CD4-positive, alpha-beta T cell treated with Interleukin-4 for 4 hours (primary cell): ENCODE results near the gene SORCS1.

ENCODE experiments used
- DNase-seq: peaks from one replicate; pipeline ENCODE4 v3.0.0-alpha.2; 2020

Gene SORCS1

DNA sequence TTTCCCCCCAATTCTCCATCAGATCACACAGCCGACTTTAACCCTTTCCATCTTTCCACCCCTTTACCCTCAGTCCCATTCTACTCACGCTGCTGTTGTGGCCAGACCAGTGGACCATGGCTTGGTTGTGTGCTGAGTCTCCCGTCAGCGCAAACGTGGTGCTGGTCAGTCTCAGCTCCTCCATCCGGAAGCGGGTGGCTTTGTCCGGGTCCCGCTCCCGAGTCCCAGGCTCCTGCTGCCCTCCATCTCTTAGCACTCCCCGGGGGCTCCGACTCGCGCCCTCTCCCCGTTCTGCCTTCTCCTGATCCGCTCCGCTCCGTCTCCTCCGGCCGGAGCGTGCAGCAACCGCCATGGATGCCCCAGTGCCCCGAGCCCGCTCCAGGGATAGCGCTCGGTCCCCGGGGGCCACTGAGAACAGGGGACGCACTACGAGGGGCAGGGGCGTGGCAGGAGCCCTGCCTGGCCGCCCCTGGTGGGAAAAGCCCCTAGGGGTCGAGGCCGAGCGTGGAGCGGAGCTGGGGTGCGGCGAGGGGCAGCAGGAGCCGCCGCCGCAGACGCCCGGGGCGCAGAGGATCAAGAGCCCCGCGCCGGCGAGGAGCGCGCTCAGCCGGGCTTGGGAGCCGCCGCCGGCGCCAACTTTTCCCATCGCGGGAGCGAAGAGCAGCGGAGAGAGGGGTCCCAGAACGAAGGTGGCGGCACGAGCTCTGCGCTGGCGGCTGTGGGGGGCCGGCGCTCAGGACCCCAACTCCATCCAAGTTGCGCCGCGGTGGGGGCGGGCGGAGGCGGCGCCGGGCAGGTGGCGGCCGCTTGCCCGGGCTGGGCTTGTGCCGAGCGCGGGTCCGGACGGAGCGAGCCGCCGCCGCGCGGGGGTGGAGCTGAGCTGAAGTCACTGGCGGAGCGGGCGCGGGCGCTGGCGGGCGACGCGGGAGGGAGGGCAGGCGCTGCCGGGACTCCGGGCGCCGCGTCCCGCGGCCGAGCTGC lies at the start of gene SORCS1:
SORCS1 (minus strand) TSS at position 826 of the 981 bp plus-strand sequence.
- DNase-seq: no peak

DNA sequence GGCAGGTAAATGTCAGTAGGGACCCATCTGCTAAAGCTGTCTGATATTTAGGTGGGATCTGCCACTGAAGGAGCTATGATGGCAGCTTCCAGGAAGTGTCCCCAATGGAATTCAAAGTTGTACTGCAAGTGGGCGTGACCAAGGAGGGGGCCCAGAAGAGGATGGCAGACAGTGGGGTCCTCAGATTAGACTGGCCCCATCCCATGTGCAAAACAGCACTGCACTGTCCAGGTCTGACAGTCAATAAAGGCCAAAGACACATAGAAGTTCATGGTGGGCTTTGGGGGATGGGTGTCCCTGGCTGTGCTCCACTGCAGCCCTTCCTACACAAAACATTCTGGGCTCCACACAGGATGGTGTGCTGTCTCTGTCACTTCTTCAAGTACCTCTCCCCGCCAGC lies 49.8 kb upstream of the SORCS1 start:
- no peak for DNase-seq

DNA sequence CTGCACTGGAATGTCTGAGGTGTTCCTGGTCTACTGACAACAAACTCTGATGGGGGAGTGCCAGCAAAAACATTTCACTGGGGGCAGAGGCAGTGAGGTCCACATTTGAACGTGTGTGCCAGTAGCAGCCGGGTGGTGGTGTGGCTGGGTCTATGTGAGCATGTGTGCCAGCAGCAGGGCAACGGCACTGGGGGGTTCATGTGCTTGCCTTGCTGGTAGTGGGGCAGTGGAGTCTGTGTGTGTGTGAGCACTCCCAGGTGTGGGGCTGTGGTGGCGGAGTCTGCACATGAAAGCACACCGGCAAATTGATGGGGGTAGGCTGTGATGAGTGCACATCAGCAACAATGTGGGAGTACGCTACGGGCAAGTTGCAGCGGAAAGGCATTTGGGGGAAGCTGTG lies 49.4 kb upstream of the SORCS1 start:
- DNase-seq: no peak

DNA sequence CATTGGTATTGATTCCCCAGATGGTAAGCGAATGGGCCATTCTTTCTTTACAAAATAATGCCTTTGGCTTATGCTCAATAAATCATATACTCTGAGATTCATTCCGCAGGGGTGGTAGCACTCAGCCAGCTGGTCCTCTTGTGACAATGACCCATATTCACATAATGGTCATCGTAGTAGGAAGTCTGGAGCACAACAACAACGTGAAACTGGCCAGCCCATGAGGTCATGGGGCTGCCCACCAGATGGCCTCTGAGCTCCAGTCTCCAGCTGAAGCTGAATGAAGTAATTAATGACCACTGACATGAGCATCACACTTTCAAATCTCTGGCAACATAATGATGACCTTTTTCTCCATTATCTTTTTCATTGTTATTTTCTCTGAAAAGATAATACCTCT lies 42.3 kb upstream of the SORCS1 start:
- DNase-seq: no peak

DNA sequence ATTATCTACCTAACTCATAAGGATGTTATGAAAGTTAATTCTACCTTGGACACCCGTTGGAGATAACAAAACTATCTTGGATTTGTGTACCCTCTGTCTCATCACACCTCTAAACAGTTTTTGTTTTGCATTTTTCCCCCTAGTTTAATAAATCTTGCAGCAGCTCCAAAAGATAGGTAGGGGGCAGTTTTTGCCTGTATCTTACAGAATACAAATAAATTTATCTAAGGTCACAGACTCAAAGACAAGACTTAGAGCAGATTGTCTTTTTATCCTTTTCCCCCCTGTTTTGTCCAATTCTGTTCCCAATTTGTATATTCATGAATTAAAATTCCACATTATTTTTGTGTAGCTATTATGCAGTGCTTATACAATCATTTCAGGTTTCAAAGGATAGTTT lies 5.0 kb upstream of the SORCS1 start:
- no peak for DNase-seq

DNA sequence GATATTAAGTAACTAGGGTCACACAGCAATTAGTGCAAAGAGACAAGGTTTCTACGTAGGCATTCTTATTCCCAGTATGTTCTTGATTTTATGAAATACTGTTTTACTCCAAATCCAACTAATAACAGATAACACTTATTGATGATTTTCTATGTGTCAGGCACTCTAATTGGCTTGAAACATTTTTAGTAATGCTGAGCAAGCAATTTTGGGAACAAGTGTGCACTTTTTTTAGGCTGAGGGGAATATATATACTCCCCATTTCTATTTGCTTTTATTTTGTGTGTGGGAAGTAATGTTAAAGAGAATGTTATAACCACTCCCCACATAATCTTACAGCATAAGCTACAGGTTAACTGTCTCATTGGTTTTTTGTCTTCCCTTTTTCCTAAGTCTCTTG lies 4.2 kb upstream of the SORCS1 start:
- DNase-seq: no peak

DNA sequence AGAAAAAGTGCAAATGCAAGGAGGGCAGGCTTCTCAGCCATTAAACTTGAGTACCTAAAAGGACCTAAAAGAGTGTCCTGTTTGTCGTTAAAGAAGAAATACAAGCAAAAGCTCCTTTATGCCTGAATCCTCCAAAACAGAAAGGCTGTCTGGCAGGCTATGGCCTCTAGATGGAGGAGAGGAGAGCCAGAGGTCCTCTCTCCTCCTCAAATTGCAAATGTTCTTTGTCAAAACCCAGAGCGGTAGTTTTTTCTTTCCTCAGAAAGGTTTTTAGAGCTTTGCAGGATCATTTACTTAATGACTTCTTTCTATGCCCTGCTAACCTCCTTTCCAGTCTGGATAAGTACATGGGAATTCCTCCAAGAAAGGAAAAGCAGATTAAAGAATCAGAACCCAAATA lies 1.9 kb upstream of the SORCS1 start:
- no peak for DNase-seq

DNA sequence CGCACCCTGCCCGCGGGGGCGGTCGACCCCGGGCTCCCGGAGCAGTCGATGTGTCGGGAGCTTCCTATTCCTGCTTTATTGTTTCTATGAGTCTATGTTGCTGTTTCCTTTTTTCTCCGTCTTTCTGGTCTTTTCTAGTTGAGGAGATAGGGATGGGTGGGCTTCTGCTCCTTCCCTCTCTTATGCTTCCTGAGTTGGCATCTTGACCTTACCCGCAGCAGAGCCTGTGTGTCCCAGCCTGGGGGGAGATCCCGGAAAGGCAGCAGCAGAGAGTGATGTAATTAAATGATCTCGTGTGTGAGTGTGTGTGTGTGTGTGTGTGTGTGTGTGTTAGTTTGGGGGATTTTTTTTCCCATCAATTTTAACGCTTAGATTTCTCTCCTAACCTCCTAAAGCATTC lies 486 bp upstream of the SORCS1 start:
- DNase-seq: no peak

DNA sequence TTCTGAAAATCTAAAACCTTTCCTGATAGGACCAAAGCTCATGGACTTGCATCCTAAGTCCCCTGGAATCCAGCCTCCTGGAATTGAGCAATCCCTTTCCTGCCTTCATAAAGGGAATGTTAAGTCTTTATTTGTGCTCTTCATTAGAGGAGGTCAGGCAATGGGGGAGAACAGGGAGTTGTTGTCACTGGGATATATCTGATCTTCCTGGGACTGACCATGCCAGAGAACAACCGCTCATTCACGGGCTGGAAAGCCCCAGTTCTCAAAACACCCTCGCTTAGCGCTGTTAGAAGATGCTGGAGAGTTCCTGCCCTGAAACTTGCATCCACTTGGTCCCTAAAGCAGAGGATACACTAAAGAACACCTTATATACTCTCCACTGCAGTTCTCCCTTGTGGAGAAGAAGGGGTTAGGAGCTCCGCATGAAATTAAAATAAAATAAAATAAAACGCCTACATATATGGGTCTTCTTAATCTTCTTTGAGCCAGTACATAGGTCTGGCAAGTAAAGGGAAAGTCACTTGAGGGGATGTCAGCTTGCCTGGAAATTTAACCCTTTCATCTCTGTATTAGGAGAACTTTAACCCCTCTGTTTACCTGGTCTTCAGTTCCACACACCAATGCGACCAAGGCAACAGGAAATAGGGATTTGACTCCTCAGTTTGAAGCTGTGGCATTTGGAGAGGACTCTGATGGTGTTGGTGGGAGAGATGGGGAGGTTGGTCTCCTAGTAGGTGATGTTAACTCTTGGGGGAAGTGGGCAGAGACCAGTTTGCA lies 1.2 kb downstream of the SORCS1 start:
- no peak for DNase-seq

DNA sequence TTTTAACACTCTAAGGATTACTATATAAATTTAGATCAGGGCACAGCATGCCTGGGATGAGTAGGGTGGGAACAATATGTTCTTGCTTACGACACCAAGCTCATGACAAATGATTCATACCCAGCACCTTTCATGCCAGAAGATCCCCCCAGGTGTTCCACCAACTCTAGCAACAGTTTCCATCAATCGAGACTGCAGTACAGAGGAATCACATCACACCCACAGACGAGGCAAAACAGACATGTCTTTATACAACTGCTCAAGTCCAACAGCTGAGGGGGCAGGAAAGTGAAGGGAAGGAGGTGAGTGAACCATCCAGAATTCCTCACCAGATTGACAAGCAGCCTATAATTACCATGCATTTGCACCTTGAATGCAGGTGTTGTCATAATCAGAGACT lies 3.6 kb downstream of the SORCS1 start:
- no peak for DNase-seq

DNA sequence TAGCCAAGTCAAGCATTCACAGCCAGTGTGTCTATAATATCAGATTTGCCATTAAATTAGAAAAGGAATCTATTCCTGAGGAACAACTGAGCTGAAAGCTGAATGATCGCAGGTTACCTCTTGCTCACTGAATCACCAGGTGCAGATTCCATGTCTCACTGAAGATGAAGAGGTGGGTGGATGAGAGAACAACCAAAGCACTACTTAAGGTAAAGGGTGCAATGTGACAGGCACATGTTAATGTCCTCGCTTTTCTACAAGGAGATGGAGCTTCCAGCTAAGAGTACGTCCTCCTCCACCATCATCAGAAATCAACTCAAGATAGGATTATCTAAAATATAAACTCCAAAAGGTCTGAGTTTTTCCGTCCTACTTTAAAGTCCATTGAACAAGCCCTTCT lies 4.6 kb downstream of the SORCS1 start:
- no peak for DNase-seq

DNA sequence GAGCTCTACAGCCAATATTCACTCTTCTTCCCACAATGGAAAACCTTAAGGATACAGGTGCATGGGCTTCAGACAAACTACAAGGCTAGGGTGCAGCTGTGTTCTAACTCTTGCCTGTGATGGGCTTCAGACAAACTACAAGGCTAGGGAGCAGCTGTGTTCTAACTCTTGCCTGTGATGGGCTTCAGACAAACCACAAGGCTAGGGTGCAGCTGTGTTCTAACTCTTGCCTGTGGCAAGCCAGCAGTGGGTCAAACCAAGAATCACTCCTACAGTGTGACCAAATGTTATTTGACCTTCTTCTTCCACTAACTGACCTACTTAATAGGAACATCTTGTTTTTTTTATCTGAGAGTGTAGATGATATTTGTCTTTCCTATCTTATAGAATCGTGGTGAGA lies 7.4 kb downstream of the SORCS1 start:
- no peak for DNase-seq

DNA sequence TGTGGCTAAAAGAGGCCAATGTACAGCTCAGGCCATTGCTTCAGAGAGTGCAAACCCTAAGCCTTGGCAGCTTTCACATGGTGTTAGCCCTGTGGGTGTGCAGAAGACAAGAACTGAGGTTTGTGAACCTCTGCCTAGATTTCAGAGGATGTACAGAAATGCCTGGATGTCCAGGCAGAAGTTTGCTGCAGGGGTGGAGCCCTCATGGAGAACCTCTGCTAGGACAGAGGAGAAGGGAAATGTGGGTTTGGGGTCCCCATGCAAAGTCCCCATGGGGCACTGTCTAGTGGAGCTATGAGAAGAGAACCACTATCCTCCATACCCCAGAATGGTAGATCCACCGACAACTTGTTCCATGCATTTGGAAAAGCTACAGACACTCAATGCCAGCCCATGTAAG lies 12.4 kb downstream of the SORCS1 start:
- no peak for DNase-seq

DNA sequence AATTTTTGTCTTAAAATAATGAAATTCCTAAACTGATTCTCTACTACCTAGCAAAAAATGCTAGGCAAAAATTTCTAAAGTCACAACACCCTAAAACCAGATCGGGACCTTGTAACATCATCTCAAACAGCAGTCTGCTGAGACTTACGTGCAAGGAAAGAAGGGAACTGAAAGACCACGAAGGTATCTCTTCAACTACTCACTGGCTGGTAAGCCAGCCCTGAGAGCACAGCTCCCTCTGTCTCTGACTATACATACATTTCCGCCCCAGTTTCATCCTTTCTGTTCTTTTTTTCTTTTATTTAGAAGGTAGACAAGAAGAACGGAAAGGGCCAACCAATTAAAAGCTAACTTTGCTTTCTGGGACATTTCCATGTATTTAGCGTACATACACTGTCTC lies 15.6 kb downstream of the SORCS1 start:
- DNase-seq: no peak

DNA sequence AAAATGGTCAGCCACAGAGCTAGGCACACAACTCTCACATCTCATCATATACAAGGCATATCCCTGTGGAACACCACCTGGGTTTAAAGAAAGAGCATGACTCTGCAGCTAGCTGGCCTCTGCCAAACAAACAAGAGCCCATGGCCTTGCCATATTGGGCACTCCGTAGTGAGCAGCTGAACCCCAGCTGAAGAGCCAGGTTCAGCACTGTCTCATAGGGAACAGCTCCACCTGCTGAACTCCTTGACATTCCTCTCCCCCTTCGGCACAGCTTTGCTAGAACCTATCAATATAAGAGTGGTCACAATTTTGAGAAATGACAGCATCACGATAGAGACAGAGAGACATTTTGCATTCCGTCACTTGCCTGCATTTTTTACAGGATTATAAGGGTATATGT lies 20.0 kb downstream of the SORCS1 start:
- no peak for DNase-seq

DNA sequence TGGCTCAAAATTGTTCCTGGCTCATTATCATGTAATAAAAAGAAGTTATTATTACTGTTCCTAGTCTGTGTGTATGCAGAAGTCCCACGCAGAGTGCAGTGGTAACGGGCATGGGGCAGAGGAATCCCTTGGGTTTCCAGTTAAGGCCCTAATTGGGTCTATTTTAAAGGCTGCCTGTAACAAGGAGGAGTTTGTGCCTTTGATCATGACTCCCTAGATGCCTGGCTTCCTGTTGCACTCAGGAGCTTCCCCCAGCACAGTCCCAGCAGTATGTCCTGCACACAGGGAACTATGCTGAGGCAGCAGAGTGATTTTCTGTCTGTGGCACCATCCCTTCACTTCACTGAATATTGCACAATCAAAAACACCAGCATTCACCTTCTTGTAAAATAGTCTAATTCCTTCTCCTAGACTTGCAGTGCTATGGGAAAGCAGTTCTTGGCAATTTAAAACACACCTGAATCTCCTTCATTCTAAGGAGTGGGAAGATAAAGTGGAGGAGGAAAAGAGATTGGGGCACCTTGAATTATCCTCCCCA lies 22.9 kb downstream of the SORCS1 start:
- DNase-seq: no peak

DNA sequence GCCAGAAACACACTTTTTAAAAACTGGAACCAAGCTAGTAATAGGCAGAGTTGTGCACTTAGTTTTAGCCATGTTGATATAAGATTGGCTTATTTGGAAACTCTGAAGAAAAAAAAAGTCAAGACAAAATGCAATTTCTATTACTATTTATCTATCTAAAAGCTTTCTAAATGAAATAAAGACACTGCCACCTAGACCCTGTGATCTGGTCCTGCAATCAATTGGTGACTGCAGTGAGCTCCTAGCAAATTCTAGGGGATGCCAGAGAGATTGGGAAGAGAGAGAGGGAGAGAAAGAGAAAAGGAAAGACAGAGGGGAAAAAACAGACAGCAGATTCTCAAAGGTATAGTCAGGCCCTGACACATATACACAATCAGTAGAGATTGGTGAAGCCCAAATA lies 25.3 kb downstream of the SORCS1 start:
- no peak for DNase-seq

DNA sequence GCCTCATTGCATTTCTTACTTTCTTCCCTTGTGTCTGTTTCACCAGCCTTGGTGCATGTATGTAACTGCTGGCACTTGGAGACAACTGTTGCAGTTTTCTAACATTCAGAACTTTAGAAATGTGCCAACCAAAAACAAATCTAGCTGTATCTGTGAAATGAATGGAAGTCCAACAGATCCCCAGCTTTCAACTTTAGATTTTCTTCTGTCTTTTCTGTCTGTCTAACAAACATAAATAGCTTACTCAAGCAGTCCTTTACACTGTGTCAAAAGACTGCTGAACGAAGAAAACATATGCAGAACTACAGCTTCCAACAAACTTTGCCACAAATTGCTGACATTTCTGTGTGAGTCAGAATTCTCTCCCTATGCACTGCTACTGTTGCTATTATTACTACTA lies 30.9 kb downstream of the SORCS1 start:
- no peak for DNase-seq

DNA sequence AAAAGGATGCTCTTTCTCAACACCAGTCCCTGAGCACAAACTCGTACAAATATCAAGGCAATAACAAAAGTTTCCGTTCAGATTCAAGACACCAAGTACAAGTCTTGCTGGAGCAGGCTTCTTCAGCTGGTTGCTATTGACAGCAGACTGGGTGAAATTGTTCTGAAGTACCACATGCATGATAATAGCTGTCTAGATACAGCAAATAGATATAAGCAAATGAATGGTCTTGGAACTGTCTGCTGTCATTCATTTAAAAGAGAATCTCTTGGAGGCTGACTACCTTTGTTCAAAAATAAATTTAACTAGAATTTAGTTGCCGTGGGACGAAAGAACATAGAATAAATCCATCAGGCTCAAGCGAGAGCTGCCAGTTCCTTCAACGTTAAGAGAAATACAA lies 35.5 kb downstream of the SORCS1 start:
- DNase-seq: no peak

DNA sequence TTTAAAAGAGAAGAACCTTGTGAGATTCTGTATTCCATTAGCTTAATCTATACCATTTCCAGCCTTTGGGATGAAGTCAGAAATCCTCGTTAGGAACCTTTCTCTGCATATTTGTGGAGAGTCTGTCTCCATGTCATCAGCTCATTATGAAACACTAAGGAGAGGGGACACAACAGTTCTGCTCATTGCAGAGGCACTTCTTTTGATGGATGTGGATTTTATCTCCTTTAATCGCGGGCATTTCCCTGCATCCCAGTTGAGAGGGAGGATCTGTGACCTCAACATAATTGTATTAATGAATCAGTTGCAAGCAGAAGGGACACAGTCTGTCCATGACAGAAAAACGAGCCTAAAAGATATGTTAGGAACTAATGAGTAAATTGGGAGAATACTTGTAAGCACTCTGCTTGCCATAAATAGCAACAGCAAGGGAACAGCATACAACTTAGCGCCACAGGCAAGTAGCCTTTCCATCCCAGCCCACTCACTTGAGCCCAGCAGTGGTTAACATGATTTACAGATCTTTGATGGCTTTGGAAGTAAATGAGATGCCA lies 37.9 kb downstream of the SORCS1 start:
- DNase-seq: no peak

DNA sequence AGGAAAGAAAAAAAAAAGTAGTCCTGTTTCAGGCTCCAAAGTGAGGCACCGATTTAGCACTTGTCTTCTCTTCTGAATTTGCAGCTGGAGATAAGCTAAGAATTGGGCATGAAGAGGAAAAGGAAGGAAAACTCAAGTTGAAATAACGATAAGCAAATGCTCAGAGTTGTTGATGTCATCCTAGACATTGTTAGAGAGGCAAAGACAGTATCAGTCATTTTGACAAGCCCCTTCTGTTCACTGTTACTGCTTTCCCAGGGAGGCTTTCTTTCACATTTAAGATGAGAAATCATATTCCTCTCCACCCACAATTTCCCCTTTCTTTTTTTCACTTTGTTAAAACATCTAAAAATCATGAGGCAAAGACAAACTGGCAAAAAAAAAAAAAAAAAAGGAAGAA lies 41.8 kb downstream of the SORCS1 start:
- no peak for DNase-seq

DNA sequence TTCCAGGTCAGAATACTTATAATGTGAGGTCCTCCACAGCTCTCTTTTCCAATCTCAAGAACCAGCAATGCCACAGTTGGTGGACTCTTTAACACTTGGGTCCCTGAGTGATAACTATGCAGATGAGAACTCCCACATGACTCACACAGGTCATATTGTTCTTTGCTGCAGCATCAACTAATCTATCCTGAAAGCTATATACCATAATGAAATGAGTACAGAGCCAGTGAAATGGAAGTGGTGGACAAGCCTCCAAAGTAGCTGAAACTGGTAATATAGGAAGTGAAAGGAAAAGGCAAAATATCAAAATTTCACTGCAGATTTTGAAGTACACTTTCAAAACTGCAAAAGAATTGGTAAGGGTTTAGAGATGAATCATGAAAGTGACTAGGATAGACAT lies 45.6 kb downstream of the SORCS1 start:
- DNase-seq: no peak

DNA sequence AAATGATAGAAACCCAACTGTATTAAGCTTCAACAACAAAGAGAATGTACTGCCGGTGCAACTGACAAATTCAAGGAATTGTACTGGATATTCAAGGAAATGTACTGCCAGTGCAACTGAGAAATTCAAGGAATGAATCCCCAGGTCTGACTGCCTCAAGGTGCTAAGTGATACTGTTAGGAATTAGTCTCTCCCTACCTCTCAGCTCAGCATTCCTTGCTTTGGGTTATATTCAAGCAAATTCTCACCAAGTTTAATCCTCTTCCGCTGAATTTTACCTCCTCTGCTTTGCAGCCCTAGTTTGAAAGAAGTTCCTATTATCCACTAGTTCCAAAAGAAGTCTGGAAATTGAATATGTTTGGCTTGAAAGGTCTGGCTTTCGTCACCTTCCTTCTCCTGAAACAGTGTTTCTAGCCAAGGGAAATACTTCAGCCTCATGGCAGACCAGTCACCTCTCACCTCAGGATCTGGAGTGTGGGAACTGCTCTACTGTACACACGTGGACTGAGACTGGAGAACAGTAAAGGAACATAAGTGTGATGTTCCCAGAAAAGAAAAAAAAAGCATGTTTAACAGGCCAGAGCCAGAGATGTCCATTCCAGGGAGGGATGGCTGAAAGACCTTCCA lies 60.4 kb downstream of the SORCS1 start:
- no peak for DNase-seq
